Muscle layer of colon (tissue), 2 donors: Measurements from ENCODE around the gene CLIC4.
"Not testable (repeated sequence)": the region's sequence is repeated elsewhere in the genome, so short reads cannot be mapped to it uniquely, and the experiment has no call there.

ENCODE experiments used
- H3K27ac ChIP-seq: one replicate; pipeline ENCODE4 v1.7.0; 2013; ENCODE audit warnings: low read depth, mild to moderate bottlenecking, low read length, moderate library complexity
- H3K27me3 ChIP-seq, 2 donors: one replicate each; pipeline ENCODE4 v1.7.0; 2013; ENCODE audit warnings: low read length in 2 of 2, mild to moderate bottlenecking in 2 of 2; ENCODE audit not compliant: insufficient read depth in 2 of 2, control insufficient read depth in 1 of 2
- H3K36me3 ChIP-seq: one replicate; pipeline ENCODE4 v1.7.0; 2013; ENCODE audit warnings: mild to moderate bottlenecking, low read length; ENCODE audit not compliant: insufficient read depth
- H3K4me1 ChIP-seq: one replicate; pipeline ENCODE4 v1.7.0; 2013; ENCODE audit warnings: mild to moderate bottlenecking, low read length; ENCODE audit not compliant: insufficient read depth
- H3K4me3 ChIP-seq, 2 donors: one replicate each; pipeline ENCODE4 v1.7.0; 2013; ENCODE audit warnings: low read length in 2 of 2, low read depth in 1 of 2, mild to moderate bottlenecking in 1 of 2, moderate library complexity in 1 of 2
- H3K9ac ChIP-seq: one replicate; pipeline ENCODE4 v1.7.0; 2013; ENCODE audit warnings: low read length
- H3K9me3 ChIP-seq: one replicate; pipeline ENCODE4 v1.7.0; 2013; ENCODE audit warnings: mild to moderate bottlenecking, low read length
- donor health status: abdominal sarcoma.
- donor health status: Adenocarcinoma of cecum.

CLIC4 gene

DNA sequence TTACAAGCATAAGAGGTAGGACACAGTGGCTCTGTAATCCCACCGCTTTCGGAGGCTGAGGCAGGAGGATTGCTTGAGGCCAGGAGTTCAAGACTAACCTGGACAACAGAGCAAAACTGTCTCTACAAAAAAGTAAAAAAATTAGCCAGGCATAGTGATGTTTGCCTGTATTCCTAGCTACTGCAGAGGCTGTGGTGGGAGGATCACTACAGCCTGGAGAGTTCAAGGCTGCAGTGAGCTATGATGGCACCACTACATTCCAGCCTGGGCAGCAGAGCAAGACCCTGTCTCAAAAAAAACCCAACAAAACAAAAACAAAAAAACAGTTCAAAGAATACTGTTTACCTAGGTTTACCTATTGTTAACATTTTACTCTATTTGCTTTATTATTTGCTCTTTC, 37.4 kb downstream of the CLIC4 start:
- Histone ChIP-seq H3K9me3 (no peaks in the 10 kb centered on the region), H3K36me3 (no peaks in the 10 kb centered on the region), H3K4me1 (peaks cover 26% of the 10 kb centered on the region), H3K4me3 (no peak overlapping the region), H3K9ac (no peak overlapping the region), H3K27ac (no peak overlapping the region), H3K27me3 (no peaks in the 10 kb centered on the region)

DNA sequence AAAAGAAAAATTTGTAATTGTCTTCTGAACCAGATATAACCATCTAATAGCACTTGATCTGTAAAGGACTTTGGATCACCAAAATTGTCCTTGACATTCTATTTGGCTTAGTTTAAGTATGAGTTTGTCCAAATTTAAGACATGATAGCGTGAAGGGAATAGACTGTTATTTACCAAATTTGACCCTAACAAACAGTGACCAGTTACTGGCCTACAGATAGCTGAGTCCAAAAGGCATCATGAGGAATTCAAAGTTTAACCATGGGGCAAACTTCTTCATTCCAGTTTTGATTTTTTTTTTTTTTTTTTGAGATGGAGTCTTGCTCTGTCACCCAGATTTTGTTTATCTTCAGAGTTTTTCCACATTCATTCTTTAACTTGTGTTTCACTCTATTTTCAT, 38.5 kb downstream of the CLIC4 start:
- no peak overlapping the region for H3K27ac ChIP-seq
- H3K27me3 ChIP-seq: no peaks in the 10 kb centered on the region
- H3K9me3 ChIP-seq: no peaks in the 10 kb centered on the region
- H3K4me3 ChIP-seq: no peak overlapping the region
- H3K4me1 ChIP-seq: peaks cover 24% of the 10 kb centered on the region
- H3K9ac ChIP-seq: no peak overlapping the region
- no peaks in the 10 kb centered on the region for H3K36me3 ChIP-seq

DNA sequence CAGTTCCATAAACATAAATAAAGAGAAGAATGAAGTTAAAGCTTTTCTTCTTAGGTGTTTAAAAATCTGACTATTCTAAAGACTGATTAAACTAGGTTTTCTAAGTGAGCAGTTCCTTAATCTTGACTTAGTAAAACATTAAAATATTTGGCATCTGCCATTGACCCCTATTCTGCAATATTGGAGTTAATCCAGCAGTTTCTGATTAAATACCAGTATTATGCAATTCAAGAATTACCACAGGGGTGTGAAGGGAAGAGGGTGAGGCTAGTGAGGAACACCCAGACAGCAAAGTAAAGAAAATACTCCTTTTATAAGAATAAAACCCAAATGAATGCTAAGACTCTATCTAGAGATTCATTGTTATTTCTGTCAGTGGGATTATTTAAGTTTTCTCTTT, 40.9 kb downstream of the CLIC4 start:
- H3K9ac ChIP-seq: no peak overlapping the region
- no peak overlapping the region for H3K27ac ChIP-seq
- peaks cover 16% of the 10 kb centered on the region for H3K4me1 ChIP-seq

DNA sequence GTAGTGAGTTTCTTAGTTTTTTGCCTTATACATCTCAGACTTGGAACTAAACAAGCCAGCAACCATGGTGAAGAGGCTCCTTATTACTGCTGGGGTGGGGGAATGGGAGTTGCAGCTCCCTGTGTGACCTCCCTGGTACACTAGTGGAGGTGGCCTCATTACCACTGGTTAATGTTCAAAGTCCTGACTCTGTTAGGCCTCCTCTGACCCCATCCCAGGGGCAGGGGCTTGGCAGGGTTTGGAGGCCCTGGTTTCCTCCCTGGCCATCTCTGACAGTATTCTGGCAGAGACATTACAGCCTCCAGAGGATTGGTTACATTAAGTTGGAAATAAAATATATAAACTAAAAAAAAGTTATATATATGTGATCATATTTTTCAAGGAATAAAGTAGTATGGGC, 45.2 kb downstream of the CLIC4 start:
- Histone ChIP-seq H3K9me3 (no peaks in the 10 kb centered on the region), H3K27me3 (no peaks in the 10 kb centered on the region), H3K9ac (no peak overlapping the region), H3K4me1 (peaks cover 29% of the 10 kb centered on the region), H3K27ac (no peak overlapping the region), H3K36me3 (no peaks in the 10 kb centered on the region), H3K4me3 (no peak overlapping the region)

More for the DNA sequence above, 40.9 kb downstream of the CLIC4 start:
- no peaks in the 10 kb centered on the region for H3K9me3 ChIP-seq
- no peaks in the 10 kb centered on the region for H3K36me3 ChIP-seq
- H3K4me3 ChIP-seq: no peak overlapping the region
- H3K27me3 ChIP-seq: no peaks in the 10 kb centered on the region

DNA sequence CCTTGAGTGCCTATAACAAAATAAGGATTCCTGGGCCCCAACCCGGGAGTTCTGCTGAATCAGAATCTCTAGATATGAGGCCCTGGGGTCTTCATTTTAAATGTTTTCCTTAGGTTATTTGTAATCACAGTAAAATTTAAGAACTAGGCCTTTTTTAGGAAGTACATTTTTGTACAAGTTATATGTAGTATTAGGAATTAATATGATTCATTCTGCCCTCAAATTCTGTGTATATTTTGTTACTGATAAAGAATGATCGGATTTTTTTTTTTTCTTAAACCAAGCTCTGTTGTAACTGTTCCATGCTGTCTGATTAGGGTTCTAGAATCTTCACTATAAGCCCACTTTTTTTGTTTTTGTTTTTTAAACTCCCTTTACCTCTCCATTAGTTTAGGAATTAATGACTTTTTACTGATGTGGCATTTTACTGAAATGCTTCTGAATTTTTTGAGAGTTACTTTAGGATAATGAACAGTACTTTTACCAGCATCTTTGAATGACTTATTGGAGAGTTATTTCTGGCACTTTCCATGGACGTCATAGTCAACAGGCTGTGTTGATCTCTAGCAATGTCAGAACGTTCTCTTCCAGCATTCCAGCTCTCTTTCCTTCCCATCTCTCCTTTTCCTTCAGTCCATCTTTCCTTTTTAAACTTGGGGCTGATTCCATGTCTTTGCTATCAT, 48.3 kb downstream of the CLIC4 start:
- H3K4me1 ChIP-seq: peaks cover 24% of the 10 kb centered on the region
- H3K27ac ChIP-seq: no peak overlapping the region

DNA sequence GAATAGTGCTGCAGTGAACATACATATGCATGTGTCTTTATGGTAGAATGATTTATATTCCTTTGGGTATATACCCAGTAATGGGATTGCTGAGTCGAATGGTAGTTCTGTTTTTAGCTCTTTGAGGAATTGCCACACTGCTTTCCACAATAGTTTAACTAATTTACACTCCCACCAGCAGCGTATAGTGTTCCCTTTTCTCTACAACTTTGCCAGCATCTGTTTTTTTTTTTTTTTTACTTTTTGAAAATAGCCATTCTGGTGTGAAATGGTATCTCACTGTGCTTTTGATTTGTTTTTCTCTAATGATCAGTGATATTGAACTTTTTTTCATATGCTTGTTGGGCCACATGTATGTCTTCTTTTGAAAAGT, 48.9 kb downstream of the CLIC4 start:
- H3K9me3 ChIP-seq, H3K36me3 ChIP-seq, H3K27me3 ChIP-seq, H3K9ac ChIP-seq, H3K4me3 ChIP-seq, H3K27ac ChIP-seq: not testable (repeated sequence)
- H3K4me1 ChIP-seq: peaks cover 24% of the 10 kb centered on the region

More for the DNA sequence above, 48.3 kb downstream of the CLIC4 start:
- H3K9me3 ChIP-seq: no peaks in the 10 kb centered on the region
- no peak overlapping the region for H3K4me3 ChIP-seq
- H3K36me3 ChIP-seq: no peaks in the 10 kb centered on the region
- H3K27me3 ChIP-seq: no peaks in the 10 kb centered on the region
- no peak overlapping the region for H3K9ac ChIP-seq

DNA sequence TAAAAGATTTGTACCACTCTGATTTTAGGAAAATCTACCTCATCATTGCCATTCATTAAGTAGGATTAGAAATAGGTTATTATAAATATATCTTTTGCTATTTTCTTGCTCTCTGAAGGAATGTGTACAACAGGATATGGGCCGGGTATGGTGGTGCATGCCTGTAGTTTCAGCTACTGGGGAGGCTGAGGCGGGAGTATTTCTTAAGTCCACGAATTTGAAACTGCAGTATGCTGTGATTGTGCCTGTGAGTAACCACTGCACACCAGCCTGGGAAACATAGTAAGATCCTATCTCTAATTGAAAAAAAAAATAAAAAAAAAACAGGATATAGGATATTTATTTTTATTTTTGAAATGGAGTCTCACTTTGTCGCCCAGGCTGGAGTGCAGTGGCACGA, 50.0 kb downstream of the CLIC4 start:
- H3K27me3 ChIP-seq: no peaks in the 10 kb centered on the region
- H3K4me3 ChIP-seq: no peak overlapping the region
- H3K9me3 ChIP-seq: no peaks in the 10 kb centered on the region
- H3K9ac ChIP-seq: no peak overlapping the region
- peaks cover 24% of the 10 kb centered on the region for H3K4me1 ChIP-seq
- no peaks in the 10 kb centered on the region for H3K36me3 ChIP-seq
- no peak overlapping the region for H3K27ac ChIP-seq

DNA sequence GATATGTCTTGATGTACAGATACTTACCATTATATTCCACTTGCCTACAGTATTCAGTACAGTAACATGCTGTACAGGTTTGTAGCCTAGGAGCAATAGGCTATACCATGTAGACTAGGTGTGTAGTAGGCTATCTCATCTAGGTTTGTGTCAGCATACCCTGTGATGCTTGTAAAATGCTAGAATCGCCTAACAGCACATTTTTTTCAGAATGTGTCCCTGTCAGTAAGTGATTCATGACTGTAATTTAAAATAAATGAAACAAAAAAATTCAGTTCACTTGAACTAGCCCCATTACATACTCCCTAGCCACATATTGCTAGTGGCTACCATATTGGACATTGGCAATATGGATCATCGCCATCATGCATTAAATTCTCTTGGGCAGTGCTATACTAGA, 51.3 kb downstream of the CLIC4 start:
- Histone ChIP-seq H3K4me3 (no peak overlapping the region), H3K9ac (no peak overlapping the region), H3K9me3 (no peaks in the 10 kb centered on the region), H3K27me3 (no peaks in the 10 kb centered on the region), H3K36me3 (no peaks in the 10 kb centered on the region), H3K27ac (no peak overlapping the region), H3K4me1 (peaks cover 28% of the 10 kb centered on the region)

DNA sequence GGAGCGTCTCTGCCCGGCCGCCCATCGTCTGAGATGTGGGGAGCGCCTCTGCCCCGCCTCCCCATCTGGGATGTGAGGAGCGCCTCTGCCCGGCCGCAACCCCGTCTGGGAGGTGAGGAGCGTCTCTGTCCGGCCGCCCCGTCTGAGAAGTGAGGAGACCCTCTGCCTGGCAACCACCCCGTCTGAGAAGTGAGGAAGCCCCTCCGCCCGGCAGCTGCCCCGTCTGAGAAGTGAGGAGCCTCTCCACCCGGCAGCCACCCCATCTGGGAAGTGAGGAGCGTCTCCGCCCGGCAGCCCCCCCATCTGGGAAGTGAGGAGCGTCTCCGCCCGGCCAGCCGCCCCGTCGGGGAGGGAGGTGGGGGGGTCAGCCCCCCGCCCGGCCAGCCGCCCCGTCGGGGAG, 54.0 kb downstream of the CLIC4 start:
- H3K36me3 ChIP-seq, H3K9ac ChIP-seq, H3K4me3 ChIP-seq, H3K27ac ChIP-seq, H3K9me3 ChIP-seq, H3K27me3 ChIP-seq: not testable (repeated sequence)
- H3K4me1 ChIP-seq: peaks cover 16% of the 10 kb centered on the region

DNA sequence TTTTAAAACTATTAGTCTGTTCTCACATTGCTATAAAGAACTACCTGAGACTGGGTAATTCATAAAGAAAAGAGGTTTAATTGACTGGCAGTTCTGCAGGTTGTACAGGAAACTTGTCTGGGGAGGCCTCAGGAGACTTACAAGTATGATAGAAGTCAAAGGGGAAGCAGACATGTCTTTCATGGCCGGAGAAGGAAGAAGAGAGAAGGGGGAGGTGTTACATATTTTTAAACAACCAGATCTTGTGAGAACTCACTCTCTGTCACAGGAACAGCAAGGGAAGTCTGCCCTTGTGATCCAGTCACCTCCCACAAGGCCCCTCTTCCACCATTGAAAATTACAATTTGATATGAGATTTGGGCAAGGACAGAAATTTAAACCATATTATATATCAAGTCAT, 55.9 kb downstream of the CLIC4 start:
- H3K4me3 ChIP-seq: no peak overlapping the region
- no peaks in the 10 kb centered on the region for H3K27me3 ChIP-seq
- H3K9me3 ChIP-seq: no peaks in the 10 kb centered on the region
- H3K36me3 ChIP-seq: no peaks in the 10 kb centered on the region
- H3K4me1 ChIP-seq: peaks cover 8% of the 10 kb centered on the region
- H3K9ac ChIP-seq: no peak overlapping the region
- H3K27ac ChIP-seq: no peak overlapping the region

DNA sequence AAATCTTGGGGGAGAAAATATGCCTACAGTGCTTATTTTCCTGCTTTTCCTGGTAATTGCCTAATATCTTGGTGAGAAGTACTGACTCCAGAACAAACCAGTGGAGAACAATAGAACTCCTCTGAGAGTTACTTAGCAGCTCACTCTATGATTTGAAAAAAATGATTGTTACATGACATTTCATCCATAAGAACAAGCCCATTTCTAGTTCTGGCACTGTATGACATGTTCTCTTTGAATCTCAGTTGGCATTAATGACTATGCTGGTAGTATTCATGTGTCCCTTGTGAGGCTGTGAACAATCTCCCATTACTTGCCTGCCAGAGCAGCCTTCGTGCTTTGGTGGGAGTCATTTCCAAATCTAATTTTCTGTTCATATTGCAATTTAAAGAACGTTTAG, 58.0 kb downstream of the CLIC4 start:
- Histone ChIP-seq H3K27ac (no peak overlapping the region), H3K9ac (no peak overlapping the region), H3K36me3 (no peaks in the 10 kb centered on the region), H3K9me3 (no peaks in the 10 kb centered on the region), H3K27me3 (no peaks in the 10 kb centered on the region), H3K4me3 (no peak overlapping the region), H3K4me1 (peaks cover 8% of the 10 kb centered on the region)

DNA sequence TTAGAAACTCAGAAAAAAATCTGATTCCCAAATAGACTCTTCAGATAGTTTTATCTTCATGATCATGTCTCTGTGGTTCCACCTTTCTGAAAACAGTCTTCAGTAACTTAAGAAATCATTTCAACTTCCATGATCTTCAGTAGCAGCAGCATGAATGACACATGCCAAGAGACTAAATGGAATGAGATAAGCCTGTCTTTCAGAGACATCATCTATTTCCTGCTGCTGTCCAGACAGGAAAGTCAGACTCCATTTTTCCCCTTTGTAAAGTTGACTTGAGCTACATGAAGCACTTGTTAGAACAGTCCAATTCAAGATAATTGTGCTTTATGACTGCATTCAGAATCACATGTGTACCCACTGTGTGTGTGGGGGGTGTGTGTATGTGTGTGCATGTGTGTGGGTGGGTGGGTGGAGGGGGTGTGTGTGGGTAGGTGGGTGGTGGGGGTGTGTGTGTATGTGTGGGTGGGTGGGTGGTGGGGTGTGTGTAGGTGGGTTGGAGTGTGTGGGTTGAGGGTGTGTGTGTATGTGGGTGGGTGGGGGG, 58.8 kb downstream of the CLIC4 start:
- H3K27ac ChIP-seq: no peak overlapping the region
- no peak overlapping the region for H3K9ac ChIP-seq

More for the DNA sequence above, 58.8 kb downstream of the CLIC4 start:
- Histone ChIP-seq H3K27me3 (no peaks in the 10 kb centered on the region), H3K4me1 (peaks cover 8% of the 10 kb centered on the region), H3K4me3 (no peak overlapping the region), H3K9me3 (no peaks in the 10 kb centered on the region), H3K36me3 (no peaks in the 10 kb centered on the region)
